HepG2 (cell line): Measurements from ENCODE around the gene TBC1D22A. TPM values are rescaled to one million over a fixed set of nuclear protein-coding genes. Genes with fewer than 3 reads are reported as not detected.
A peak's percentile ranks its signal among the peaks of the same experiment; 100 is the strongest.

Source experiments
- ATM ChIP-seq: fragments of 450-650 bp; IDR thresholded peaks from 2 replicates; pipeline ENCODE4 v1.7.1; 2017; ENCODE audit warnings: mild to moderate bottlenecking, borderline replicate concordance
- BRCA1 ChIP-seq: sonication (generic); formaldehyde crosslinking; IDR thresholded peaks from 2 replicates; pipeline ENCODE4 v1.4.0; 2020; ENCODE audit warnings: missing genetic modification reagents
- GATAD1 ChIP-seq: IDR thresholded peaks from 2 replicates; pipeline ENCODE4 v1.6.1; 2016; ENCODE audit warnings: missing genetic modification reagents, missing compliant biosample characterization
- MIER2 ChIP-seq: IDR thresholded peaks from 2 replicates; pipeline ENCODE4 v1.6.1; 2016; ENCODE audit warnings: missing biosample characterization, missing genetic modification reagents
- RNF2 ChIP-seq: fragments of 450-650 bp; conservative IDR thresholded peaks from 2 replicates; pipeline ENCODE4 v1.6.1; 2016; ENCODE audit warnings: low read depth
- SMAD1 ChIP-seq: sonication (generic); formaldehyde crosslinking; IDR thresholded peaks from 2 replicates; pipeline ENCODE4 v1.4.0; 2020; ENCODE audit warnings: missing genetic modification reagents, low read depth, mild to moderate bottlenecking, borderline replicate concordance
- TCF7 ChIP-seq: sonication (generic); IDR thresholded peaks from 2 replicates; pipeline ENCODE4 v1.6.1; 2016; ENCODE audit warnings: antibody characterized with exemption, low read depth
- THAP11 ChIP-seq: IDR thresholded peaks from 2 replicates; pipeline ENCODE4 v1.6.1; 2016; ENCODE audit warnings: missing biosample characterization, missing genetic modification reagents
- U2AF2 ChIP-seq: fragments of 200-400 bp; formaldehyde crosslinking; IDR thresholded peaks from 2 replicates; pipeline ENCODE4 v1.6.1; 2017; ENCODE audit warnings: low read depth, mild to moderate bottlenecking, low read length
- UBTF ChIP-seq: sonication (generic); formaldehyde crosslinking; IDR thresholded peaks from 2 replicates; pipeline ENCODE4 v1.4.0; 2020; ENCODE audit warnings: mild to moderate bottlenecking, missing genetic modification reagents
- ZNF121 ChIP-seq: sonication (generic); formaldehyde crosslinking; IDR thresholded peaks from 2 replicates; pipeline ENCODE4 v1.5.0; 2020; ENCODE audit warnings: mild to moderate bottlenecking, missing genetic modification reagents
- ZNF83 ChIP-seq: sonication (generic); formaldehyde crosslinking; IDR thresholded peaks from 2 replicates; pipeline ENCODE4 v1.4.0; 2020; ENCODE audit warnings: missing genetic modification reagents, mild to moderate bottlenecking, borderline replicate concordance
- polyA plus RNA-seq, 8 experiments: library from polyadenylated mRNA; depleted of rRNA in 3 of 8; stranded (reverse) in 7 of 8; unstranded in 1 of 8; fragments of >200 nt; fragmentation: Illumina TruSeq in 4 of 8; extraction: Trizol in 4 of 8; gene quantifications; 2 replicates each; pipeline versions ENCODE4 v1.2.1 to v1.2.3, GENCODE V29; 2011 to 2016; ENCODE audit warnings: low read depth in 4 of 8, missing spikeins in 1 of 8, mixed read lengths in 1 of 8; ENCODE audit not compliant: insufficient read depth in 1 of 8
- total RNA-seq, 5 experiments: library from RNA; depleted of rRNA; stranded (reverse); fragments of >200 nt; fragmentation: Illumina TruSeq; extraction: Trizol; gene quantifications; 2 replicates each; pipeline ENCODE4 v1.2.3, GENCODE V29; 2016; ENCODE audit warnings: low read depth in 1 of 5
- TF ChIP-seq, protein P1 (sequence below): IDR thresholded peaks from 2 replicates; pipeline ENCODE4 v1.4.0; 2020; ENCODE audit warnings: mild to moderate bottlenecking, missing genetic modification reagents
- TF ChIP-seq, protein P2 (sequence below): sonication (generic); formaldehyde crosslinking; IDR thresholded peaks from 2 replicates; pipeline ENCODE4 v1.5.0; 2020; ENCODE audit warnings: missing genetic modification reagents
- TF ChIP-seq, protein P3 (sequence below): sonication (generic); formaldehyde crosslinking; IDR thresholded peaks from 2 replicates; pipeline ENCODE4 v1.4.0; 2020; ENCODE audit warnings: missing genetic modification reagents
- TF ChIP-seq, protein P4 (sequence below): sonication (generic); formaldehyde crosslinking; IDR thresholded peaks from 2 replicates; pipeline ENCODE4 v1.4.0; 2020; ENCODE audit warnings: missing genetic modification reagents, borderline replicate concordance

TBC1D22A gene
- total and polyA plus RNA-seq, 2 of the 13 experiments (the other 11 are each of a cell fraction or from before 2014, with no cell fraction given), result 17.3 to 18.0 TPM

- TF ChIP-seq U2AF2, result no peak
- TF ChIP-seq MIER2 (CRISPR knock-in tag), result peak; percentile 64; the same call in 1 of the 2 replicates
- TF ChIP-seq, protein P1, sequence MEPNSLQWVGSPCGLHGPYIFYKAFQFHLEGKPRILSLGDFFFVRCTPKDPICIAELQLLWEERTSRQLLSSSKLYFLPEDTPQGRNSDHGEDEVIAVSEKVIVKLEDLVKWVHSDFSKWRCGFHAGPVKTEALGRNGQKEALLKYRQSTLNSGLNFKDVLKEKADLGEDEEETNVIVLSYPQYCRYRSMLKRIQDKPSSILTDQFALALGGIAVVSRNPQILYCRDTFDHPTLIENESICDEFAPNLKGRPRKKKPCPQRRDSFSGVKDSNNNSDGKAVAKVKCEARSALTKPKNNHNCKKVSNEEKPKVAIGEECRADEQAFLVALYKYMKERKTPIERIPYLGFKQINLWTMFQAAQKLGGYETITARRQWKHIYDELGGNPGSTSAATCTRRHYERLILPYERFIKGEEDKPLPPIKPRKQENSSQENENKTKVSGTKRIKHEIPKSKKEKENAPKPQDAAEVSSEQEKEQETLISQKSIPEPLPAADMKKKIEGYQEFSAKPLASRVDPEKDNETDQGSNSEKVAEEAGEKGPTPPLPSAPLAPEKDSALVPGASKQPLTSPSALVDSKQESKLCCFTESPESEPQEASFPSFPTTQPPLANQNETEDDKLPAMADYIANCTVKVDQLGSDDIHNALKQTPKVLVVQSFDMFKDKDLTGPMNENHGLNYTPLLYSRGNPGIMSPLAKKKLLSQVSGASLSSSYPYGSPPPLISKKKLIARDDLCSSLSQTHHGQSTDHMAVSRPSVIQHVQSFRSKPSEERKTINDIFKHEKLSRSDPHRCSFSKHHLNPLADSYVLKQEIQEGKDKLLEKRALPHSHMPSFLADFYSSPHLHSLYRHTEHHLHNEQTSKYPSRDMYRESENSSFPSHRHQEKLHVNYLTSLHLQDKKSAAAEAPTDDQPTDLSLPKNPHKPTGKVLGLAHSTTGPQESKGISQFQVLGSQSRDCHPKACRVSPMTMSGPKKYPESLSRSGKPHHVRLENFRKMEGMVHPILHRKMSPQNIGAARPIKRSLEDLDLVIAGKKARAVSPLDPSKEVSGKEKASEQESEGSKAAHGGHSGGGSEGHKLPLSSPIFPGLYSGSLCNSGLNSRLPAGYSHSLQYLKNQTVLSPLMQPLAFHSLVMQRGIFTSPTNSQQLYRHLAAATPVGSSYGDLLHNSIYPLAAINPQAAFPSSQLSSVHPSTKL (CRISPR knock-in tag), result peak; percentile 86
- TF ChIP-seq SMAD1 (CRISPR knock-in tag), result peak; percentile 70; the same call in 1 of the 2 replicates
- TF ChIP-seq, protein P2, sequence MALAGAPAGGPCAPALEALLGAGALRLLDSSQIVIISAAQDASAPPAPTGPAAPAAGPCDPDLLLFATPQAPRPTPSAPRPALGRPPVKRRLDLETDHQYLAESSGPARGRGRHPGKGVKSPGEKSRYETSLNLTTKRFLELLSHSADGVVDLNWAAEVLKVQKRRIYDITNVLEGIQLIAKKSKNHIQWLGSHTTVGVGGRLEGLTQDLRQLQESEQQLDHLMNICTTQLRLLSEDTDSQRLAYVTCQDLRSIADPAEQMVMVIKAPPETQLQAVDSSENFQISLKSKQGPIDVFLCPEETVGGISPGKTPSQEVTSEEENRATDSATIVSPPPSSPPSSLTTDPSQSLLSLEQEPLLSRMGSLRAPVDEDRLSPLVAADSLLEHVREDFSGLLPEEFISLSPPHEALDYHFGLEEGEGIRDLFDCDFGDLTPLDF (CRISPR knock-in tag), result no peak
- TF ChIP-seq, protein P3, sequence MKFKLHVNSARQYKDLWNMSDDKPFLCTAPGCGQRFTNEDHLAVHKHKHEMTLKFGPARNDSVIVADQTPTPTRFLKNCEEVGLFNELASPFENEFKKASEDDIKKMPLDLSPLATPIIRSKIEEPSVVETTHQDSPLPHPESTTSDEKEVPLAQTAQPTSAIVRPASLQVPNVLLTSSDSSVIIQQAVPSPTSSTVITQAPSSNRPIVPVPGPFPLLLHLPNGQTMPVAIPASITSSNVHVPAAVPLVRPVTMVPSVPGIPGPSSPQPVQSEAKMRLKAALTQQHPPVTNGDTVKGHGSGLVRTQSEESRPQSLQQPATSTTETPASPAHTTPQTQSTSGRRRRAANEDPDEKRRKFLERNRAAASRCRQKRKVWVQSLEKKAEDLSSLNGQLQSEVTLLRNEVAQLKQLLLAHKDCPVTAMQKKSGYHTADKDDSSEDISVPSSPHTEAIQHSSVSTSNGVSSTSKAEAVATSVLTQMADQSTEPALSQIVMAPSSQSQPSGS, result peak; percentile 64; the same call in 1 of the 2 replicates
- TF ChIP-seq, protein P4, sequence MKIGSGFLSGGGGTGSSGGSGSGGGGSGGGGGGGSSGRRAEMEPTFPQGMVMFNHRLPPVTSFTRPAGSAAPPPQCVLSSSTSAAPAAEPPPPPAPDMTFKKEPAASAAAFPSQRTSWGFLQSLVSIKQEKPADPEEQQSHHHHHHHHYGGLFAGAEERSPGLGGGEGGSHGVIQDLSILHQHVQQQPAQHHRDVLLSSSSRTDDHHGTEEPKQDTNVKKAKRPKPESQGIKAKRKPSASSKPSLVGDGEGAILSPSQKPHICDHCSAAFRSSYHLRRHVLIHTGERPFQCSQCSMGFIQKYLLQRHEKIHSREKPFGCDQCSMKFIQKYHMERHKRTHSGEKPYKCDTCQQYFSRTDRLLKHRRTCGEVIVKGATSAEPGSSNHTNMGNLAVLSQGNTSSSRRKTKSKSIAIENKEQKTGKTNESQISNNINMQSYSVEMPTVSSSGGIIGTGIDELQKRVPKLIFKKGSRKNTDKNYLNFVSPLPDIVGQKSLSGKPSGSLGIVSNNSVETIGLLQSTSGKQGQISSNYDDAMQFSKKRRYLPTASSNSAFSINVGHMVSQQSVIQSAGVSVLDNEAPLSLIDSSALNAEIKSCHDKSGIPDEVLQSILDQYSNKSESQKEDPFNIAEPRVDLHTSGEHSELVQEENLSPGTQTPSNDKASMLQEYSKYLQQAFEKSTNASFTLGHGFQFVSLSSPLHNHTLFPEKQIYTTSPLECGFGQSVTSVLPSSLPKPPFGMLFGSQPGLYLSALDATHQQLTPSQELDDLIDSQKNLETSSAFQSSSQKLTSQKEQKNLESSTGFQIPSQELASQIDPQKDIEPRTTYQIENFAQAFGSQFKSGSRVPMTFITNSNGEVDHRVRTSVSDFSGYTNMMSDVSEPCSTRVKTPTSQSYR, result peak; percentile 46; the same call in 1 of the 2 replicates
- TF ChIP-seq RNF2, result 0 out of 2 replicates have a peak, but pooled peaks have one; percentile 59
- peak; percentile 92 for TF ChIP-seq UBTF (CRISPR knock-in tag)
- no peak for TF ChIP-seq ATM
- peak; percentile 43; the same call in 1 of the 2 replicates for TF ChIP-seq BRCA1 (CRISPR knock-in tag)
- no peak for TF ChIP-seq TCF7
- no peak for TF ChIP-seq ZNF83 (CRISPR knock-in tag)
- peak; percentile 57; the same call in 1 of the 2 replicates for TF ChIP-seq GATAD1
- TF ChIP-seq ZNF121 (CRISPR knock-in tag), result peak; percentile 46; the same call in 1 of the 2 replicates
- TF ChIP-seq THAP11, result peak; percentile 68
Measured at GRCh38 chr22:46798366-46799350, 36.2 kb downstream of the TBC1D22A start (continued).
